Duodenal mucosa (tissue), 2 donors: ENCODE data around the gene BCOR.

ENCODE experiments used
- H3K27ac ChIP-seq: one replicate; pipeline ENCODE4 v1.7.0; 2013; ENCODE audit warnings: low read depth, low read length
- H3K27me3 ChIP-seq, 2 donors: one replicate each; pipeline ENCODE4 v1.7.0; 2013; ENCODE audit warnings: low read length in 2 of 2, control low read depth in 1 of 2; ENCODE audit not compliant: insufficient read depth in 2 of 2, control insufficient read depth in 1 of 2
- H3K36me3 ChIP-seq, 2 donors: one replicate each; pipeline ENCODE4 v1.7.0; 2013; ENCODE audit warnings: low read length in 2 of 2, control low read depth in 1 of 2; ENCODE audit not compliant: insufficient read depth in 2 of 2, control insufficient read depth in 1 of 2
- H3K4me1 ChIP-seq, 2 donors: one replicate each; pipeline ENCODE4 v1.7.0; 2013; ENCODE audit warnings: low read length in 2 of 2, control low read depth in 1 of 2; ENCODE audit not compliant: insufficient read depth in 2 of 2, control insufficient read depth in 1 of 2
- H3K4me3 ChIP-seq, 2 donors: one replicate each; pipeline ENCODE4 v1.7.0; 2013; ENCODE audit warnings: low read length in 2 of 2, low read depth in 1 of 2
- H3K9ac ChIP-seq, 2 donors: one replicate each; pipeline ENCODE4 v1.7.0; 2013; ENCODE audit warnings: low read length in 2 of 2, low read depth in 1 of 2
- H3K9me3 ChIP-seq, 2 donors: one replicate each; pipeline ENCODE4 v1.7.0; 2013; ENCODE audit warnings: low read length in 2 of 2, control low read depth in 1 of 2; ENCODE audit not compliant: control insufficient read depth in 1 of 2

Gene BCOR

GRCh38 chrX:40104985-40105834 is 7.5 kb upstream of the BCOR start:
- peak overlapping the region; percentile 66 to 72 for H3K9ac ChIP-seq

GRCh38 chrX:40104630-40104984 is 6.8 kb upstream of the BCOR start:
- Histone ChIP-seq H3K27me3 (no peaks in the 10 kb centered on the region), H3K4me3 (peak overlapping the region; percentile 29 to 66), H3K9ac (peak overlapping the region; percentile 25 to 48), H3K36me3 (no peaks in the 10 kb centered on the region), H3K4me1 (peaks cover 5 to 13% of the 10 kb centered on the region in 2 donors), H3K9me3 (no peaks in the 10 kb centered on the region), H3K27ac (peak overlapping the region; percentile 20)

More at GRCh38 chrX:40104985-40105834, 7.5 kb upstream of the BCOR start:
- no peaks in the 10 kb centered on the region for H3K27me3 ChIP-seq
- H3K27ac ChIP-seq = peak overlapping the region; percentile 81
- peaks cover 5 to 9% of the 10 kb centered on the region in 2 donors for H3K4me1 ChIP-seq
- no peaks in the 10 kb centered on the region for H3K36me3 ChIP-seq
- H3K9me3 ChIP-seq = no peaks in the 10 kb centered on the region
- peak overlapping the region; percentile 62 to 66 for H3K4me3 ChIP-seq

GRCh38 chrX:40103565-40104323 is 6.0 kb upstream of the BCOR start:
- Histone ChIP-seq H3K9ac (peak overlapping the region in 1 of 2 donors; percentile 48), H3K27ac (no peak overlapping the region), H3K9me3 (no peaks in the 10 kb centered on the region), H3K4me3 (peak overlapping the region in 1 of 2 donors; percentile 29), H3K27me3 (no peaks in the 10 kb centered on the region), H3K36me3 (no peaks in the 10 kb centered on the region), H3K4me1 (peaks cover 5 to 16% of the 10 kb centered on the region in 2 donors)

DNA sequence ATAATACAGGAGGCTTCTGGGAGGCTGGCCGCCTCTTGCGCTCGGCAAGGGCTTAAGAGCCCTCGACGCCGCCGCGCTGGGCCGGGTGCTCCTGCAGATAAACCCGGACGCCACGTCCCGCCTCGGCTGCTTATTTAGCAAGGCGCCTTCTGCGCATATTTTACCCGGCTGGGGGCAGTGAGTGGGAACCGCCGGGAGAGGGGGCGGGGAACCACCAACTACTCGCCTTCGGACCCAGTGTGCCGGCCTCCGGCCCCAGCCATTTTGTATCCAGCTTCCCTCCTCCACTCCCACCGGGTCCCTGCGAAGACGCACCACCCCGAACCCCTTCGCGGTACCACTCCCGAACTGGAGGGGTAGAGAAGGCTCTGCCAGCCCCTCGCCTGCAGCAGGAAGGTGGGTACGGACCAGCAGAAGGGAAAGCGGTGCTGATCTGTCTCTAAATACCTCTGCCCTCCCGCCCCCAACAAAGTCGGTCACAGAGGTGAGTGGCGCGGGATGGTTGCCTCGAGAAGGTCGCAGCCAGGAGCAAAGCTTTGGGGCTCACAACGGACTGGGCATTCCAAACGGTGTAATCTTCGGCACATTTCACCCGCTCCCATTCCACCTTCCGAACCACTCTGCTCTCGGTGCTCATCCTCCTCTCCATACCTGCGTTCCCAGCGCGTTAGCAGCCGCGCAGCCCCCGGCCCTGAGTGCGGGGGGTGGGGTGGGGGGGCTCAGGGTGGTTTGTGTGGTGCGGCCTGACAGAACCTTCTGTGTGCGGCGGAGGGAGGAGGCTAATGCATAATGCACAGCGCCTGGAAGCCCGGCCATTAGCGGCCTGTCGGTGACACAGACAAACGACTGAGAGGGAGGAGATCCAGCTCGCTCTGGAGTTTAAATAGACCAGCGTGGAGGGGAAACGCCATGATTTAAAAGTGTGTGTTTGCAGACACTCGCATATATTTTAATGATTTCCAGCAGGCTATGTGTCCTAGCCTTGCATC is 4.9 kb upstream of the BCOR start:
- peaks cover 5 to 16% of the 10 kb centered on the region in 2 donors for H3K4me1 ChIP-seq
- no peaks in the 10 kb centered on the region for H3K9me3 ChIP-seq
- no peak overlapping the region for H3K27ac ChIP-seq
- H3K27me3 ChIP-seq = no peaks in the 10 kb centered on the region
- no peaks in the 10 kb centered on the region for H3K36me3 ChIP-seq
- no peak overlapping the region for H3K4me3 ChIP-seq
- no peak overlapping the region for H3K9ac ChIP-seq

DNA sequence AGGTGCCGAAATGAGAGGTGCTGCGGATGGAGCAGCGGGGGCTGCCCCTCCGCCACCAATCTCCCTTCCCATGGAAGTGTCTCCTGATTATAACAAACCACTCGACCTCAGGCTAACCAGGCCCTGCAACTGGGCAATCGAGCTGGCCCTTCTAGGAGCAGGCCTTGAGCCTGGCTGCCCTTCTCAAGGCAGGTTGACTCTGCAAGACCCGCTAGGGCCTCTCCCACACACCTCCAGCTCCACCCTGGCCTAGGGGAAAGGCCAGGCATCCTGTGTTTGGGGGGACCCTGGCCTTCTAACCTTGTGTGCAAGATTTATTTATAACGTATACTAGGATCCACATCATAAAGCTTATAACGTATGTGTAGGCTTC is 3.7 kb upstream of the BCOR start:
- Histone ChIP-seq H3K27me3 (no peaks in the 10 kb centered on the region), H3K36me3 (no peaks in the 10 kb centered on the region), H3K4me1 (peaks cover 0 to 7% of the 10 kb centered on the region in 2 donors), H3K9me3 (no peaks in the 10 kb centered on the region), H3K9ac (no peak overlapping the region), H3K27ac (no peak overlapping the region), H3K4me3 (no peak overlapping the region)

GRCh38 chrX:40100537-40101429 is 3.0 kb upstream of the BCOR start:
- peaks cover 0 to 7% of the 10 kb centered on the region in 2 donors for H3K4me1 ChIP-seq
- H3K9me3 ChIP-seq = no peaks in the 10 kb centered on the region
- no peaks in the 10 kb centered on the region for H3K27me3 ChIP-seq
- no peak overlapping the region for H3K9ac ChIP-seq
- no peak overlapping the region for H3K4me3 ChIP-seq
- no peaks in the 10 kb centered on the region for H3K36me3 ChIP-seq
- no peak overlapping the region for H3K27ac ChIP-seq

DNA sequence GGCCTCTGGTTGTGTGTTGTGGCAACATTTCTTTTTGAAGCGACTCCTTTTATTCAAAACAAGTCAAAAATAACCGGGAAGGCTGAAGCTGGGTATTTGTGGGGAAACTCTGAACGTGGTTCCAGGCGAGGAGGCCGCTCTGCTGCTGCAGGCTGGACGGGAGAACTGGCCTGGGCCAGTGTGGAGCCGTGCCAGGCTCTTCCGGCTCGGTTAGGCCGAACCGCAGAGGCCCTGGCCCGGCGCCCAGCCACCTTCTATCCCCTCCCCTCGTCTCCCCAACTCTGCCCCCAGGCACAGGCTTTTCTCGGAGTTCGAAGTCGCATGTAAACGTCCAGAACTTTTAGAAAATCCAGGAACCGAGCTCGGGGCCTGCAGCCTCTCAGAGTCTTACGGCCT is 2.4 kb upstream of the BCOR start:
- Histone ChIP-seq H3K36me3 (no peaks in the 10 kb centered on the region), H3K27me3 (no peaks in the 10 kb centered on the region), H3K9me3 (no peaks in the 10 kb centered on the region), H3K9ac (no peak overlapping the region), H3K4me3 (no peak overlapping the region), H3K4me1 (peaks cover 0 to 7% of the 10 kb centered on the region in 2 donors), H3K27ac (no peak overlapping the region)

- Histone ChIP-seq H3K9me3 (no peaks in the 10 kb centered on the region), H3K9ac (peak overlapping the region; percentile 26 to 54), H3K4me1 (peaks cover 0 to 7% of the 10 kb centered on the region in 2 donors), H3K27ac (peak overlapping the region; percentile 20), H3K27me3 (no peaks in the 10 kb centered on the region), H3K36me3 (no peaks in the 10 kb centered on the region), H3K4me3 (peak overlapping the region; percentile 53 to 63)
These were observed 1.5 kb upstream of the BCOR start for GRCh38 chrX:40099055-40099958.
